GM19240 (cell line): ENCODE measurements around the gene ZNF79.

Experiments
- DNase-seq: peaks from one replicate; pipeline ENCODE4 v3.0.0; 2011; ENCODE audit warnings: low spot score; ENCODE audit not compliant: insufficient read length

Gene ZNF79

GRCh38 chr9:127398275-127398647 lies 25.9 kb upstream of the ZNF79 start:
- no peak for DNase-seq

DNA sequence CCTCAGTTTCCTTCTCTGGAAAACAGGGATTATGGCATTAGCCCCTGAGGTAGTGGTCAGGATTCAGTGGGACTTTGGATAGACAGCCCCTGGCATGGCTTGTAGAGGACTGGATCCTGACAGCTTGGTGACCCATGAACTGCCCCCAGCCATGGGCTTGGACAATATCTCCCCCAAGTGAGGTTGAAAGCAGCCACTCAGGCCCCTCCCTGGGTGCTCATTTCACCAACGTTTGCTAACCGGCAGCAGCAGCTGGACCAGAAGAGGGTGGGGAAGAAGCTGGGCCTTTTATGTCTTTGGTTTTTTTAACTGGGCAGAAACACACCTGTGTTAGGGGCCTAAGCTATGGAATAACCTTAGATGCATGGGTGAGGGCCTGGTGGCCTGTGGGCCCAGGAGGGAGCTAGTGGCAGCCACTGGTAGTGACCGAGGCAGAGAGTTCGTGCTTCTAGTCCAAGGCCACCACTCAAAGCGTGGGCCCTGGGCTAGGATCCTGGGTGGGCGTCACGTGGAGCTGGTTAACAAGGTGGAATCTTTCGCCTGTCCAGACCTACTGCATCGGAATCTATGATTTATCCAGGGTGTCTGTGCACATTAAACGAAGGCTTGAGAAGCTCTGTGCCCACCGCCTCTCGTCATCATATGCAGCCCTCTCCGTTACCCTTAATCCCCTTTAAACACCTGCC lies 25.3 kb upstream of the ZNF79 start:
- no peak for DNase-seq

DNA sequence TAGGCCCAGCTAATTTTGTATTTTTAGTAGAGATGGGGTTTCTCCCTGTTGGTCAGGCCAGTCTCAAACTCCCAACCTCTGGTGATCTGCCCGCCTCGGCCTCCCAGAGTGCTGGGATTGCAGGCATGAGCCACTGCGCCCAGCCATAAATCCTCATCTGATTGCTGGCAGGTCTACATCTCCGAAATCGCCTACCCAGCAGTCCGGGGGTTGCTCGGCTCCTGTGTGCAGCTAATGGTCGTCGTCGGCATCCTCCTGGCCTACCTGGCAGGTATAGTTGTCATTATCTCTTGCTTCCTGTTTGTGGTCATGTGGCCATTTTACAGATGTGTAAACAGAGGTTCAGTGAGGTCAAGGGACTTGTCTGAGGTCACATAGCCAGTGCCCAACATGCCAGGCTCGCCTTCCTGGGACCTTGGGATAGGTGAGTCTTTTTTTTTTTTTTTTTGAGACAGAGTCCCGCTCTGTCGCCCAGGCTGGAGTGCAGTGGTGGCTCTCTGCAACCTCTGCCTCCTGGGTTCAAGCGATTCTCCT lies 24.4 kb upstream of the ZNF79 start:
- DNase-seq, result no peak

DNA sequence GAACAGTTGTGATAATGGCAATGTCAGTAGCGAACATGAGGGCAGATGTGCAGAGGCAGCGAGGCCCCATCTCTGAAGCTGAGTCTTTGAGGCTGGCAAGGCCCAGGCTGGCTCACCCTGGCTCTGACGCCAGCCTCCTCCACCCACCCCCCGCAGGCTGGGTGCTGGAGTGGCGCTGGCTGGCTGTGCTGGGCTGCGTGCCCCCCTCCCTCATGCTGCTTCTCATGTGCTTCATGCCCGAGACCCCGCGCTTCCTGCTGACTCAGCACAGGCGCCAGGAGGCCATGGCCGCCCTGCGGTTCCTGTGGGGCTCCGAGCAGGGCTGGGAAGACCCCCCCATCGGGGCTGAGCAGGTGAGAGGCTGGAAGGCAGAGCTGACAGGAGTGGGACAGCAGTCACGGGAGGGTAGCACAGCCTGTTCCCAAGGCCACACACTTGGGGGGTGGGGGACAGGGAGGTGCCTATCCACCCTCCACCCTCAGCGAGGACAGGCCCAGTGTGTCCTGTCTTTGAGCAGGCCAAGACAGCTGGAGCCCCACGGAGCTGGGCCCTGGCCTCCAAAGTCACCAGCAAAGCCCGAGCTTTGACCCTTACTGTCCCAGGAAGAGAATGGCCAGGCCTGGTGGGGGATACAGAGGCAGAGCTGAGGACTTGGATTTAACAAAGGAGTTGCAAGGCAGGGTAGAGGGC lies 21.6 kb upstream of the ZNF79 start:
- no peak for DNase-seq

DNA sequence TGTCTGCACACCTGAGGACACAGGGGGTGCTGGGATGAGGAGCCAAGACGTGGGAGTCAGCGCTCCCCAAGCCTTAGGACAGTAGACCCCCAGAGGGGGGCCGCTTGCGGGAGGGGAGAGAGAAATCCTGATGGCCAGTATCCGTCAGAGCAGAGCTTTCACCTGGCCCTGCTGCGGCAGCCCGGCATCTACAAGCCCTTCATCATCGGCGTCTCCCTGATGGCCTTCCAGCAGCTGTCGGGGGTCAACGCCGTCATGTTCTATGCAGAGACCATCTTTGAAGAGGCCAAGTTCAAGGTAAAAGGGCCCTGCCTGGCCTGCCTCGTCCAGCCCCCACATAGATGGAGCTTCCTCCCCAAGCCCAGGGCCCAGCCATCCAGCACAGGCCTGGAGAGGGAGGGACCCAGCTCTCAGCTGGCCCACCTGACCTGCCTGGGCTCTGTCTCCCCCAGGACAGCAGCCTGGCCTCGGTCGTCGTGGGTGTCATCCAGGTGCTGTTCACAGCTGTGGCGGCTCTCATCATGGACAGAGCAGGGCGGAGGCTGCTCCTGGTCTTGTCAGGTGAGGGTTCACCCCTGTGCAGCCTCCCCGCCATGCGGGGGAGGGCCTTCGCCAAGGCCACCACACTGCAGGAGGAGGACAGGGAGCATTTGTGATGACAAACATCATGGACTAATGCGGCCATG lies 20.5 kb upstream of the ZNF79 start:
- DNase-seq, result no peak

GRCh38 chr9:127404631-127405030 lies 19.6 kb upstream of the ZNF79 start:
- no peak for DNase-seq

DNA sequence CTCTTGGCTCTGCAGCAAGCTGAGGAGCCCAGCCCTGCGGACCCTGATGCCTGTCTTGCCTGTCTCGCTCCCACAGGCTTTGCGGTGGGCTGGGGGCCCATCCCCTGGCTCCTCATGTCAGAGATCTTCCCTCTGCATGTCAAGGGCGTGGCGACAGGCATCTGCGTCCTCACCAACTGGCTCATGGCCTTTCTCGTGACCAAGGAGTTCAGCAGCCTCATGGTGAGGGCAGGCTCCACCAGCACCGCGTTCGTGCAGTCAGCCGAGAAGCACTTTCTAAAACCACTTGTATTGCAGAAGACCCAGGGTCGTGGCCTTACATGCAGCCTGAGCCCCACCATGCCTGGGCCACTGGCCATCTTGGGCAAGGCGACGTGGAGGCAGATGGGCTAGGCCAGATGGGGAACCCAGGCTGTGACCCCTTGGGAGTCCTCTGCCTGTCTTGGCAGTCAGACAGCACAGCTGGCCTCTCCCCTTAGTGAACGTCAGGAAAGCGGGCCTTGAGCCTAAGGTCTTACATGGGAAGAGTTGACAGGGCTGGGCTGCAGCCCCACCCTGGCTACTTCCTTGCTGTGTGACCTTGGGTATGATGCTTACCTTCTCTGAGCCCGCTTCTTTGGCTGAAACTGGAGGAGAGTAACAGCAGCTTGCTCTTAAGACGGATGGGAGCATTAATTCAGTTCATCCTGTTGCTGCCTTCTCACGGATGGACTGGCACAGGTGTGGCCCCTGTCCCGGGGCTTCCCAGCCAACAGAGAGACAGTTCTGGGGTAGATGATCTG lies 18.6 kb upstream of the ZNF79 start:
- no peak for DNase-seq

DNA sequence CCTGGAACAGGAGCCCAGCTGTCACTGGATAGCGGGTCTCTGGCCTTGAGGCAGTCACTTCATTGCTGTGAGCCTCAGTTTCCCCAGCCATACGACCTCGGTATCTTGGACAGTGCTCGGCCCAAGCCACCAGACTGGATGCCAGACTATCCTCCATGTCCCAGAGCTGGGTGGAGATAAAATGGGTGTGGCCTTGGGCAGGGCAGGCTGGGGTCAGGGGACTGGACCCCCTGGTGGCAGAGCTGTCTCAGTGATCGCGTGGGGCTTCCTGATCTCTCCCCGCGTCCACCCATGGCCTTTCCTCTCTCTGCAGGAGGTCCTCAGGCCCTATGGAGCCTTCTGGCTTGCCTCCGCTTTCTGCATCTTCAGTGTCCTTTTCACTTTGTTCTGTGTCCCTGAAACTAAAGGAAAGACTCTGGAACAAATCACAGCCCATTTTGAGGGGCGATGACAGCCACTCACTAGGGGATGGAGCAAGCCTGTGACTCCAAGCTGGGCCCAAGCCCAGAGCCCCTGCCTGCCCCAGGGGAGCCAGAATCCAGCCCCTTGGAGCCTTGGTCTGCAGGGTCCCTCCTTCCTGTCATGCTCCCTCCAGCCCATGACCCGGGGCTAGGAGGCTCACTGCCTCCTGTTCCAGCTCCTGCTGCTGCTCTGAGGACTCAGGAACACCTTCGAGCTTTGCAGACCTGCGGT lies 17.2 kb upstream of the ZNF79 start:
- no peak for DNase-seq

- DNase-seq, result no peak
Observed at GRCh38 chr9:127407492-127407843, 16.7 kb upstream of the ZNF79 start.

GRCh38 chr9:127411122-127411521 lies 13.1 kb upstream of the ZNF79 start:
- no peak for DNase-seq

DNA sequence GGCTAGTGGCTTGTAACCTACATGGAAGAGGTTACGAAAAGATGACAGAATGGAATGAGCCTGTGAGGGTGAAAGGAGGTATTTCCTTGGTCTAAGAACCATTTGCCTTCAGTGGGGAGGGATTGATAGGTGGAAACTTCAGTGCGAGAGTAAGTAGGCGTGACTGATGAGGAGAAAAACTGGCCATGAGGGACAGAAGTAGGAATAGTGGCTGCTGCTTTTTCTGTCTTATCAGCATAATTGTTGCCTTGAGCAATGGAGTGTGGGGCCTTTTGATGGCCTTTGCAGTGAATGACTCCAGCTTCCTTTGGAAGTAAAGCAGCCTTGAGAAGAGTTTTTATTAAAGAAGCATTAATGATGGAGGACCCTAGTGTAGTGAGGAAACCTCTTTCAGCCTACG lies 9.0 kb upstream of the ZNF79 start:
- no peak for DNase-seq

GRCh38 chr9:127415657-127416056 lies 8.5 kb upstream of the ZNF79 start:
- no peak for DNase-seq

GRCh38 chr9:127417131-127418036 lies 6.8 kb upstream of the ZNF79 start:
- no peak for DNase-seq

GRCh38 chr9:127418037-127418471 lies 6.1 kb upstream of the ZNF79 start:
- DNase-seq, result no peak

- DNase-seq, result no peak
Observed at GRCh38 chr9:127419348-127419747, 4.8 kb upstream of the ZNF79 start.

GRCh38 chr9:127421057-127421456 lies 3.1 kb upstream of the ZNF79 start:
- no peak for DNase-seq

DNA sequence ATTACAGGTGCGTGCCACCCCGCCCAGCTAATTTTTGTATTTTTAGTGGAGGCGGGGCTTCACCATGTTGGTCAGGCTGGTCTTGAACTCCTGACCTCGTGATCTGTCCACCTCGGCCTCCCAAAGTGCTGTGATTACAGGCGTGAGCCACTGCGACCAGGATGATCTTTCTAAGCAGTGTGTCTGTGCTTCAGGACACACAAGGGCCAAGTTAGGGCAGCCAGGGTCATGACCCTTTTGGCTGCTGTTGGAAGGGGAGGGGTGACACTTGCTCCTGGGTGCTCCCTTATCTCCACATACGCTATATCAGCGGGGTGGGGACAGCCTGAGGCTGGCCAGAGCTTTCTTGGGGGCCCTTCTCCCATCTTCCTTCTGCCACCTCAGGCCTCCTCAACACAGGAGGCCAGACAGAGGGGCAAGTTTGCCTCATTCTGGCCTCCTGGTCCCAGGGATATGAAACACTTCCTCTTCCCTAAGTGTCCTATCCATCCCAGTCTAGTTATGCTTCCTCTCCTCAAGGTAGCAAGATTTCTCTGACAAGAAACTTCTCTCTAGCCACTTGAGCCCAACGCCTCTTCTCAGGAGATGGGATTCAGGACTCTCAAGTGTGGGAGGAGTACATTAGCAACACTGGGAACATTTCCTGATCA lies 1.9 kb upstream of the ZNF79 start:
- DNase-seq, result no peak

DNA sequence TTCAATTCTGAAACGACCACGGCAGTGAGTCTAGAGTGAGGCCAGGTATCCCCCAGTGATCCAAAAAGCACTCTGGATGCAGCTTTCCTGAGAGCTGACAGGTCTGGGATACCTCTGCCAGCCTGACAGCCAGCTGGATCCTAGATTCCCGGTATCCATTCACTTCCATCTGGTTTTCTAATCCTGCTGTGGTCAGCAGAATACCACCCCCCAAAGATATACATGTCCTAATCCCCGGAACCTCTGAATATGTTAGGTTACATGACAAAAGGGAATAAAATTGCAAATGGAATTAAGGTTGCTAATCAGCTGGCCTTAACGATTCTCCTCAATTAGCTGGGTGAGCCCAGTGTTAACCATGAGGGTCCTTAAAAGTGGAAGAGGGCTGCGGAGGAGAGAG lies 1.4 kb upstream of the ZNF79 start:
- no peak for DNase-seq

- DNase-seq, result no peak
Observed at GRCh38 chr9:127423476-127423933, 677 bp upstream of the ZNF79 start.

- peak; percentile 25 for DNase-seq
Observed at GRCh38 chr9:127424676-127424999, 456 bp downstream of the ZNF79 start.
